Right forelimb (tissue), 1 donor: ENCODE results near the gene JARID2.

ENCODE experiments used
- DNase-seq: peaks from one replicate; pipeline ENCODE4 v3.0.0-alpha.2; 2018

JARID2 gene

GRCh38 chr6:15247500-15248450 lies 1.9 kb downstream of the JARID2 start:
- DNase-seq: peak; percentile 82

GRCh38 chr6:15248451-15249370 lies 2.8 kb downstream of the JARID2 start:
- DNase-seq: peak; percentile 95

GRCh38 chr6:15249371-15250019 lies 3.6 kb downstream of the JARID2 start:
- no peak for DNase-seq

GRCh38 chr6:15250187-15251168 lies 4.6 kb downstream of the JARID2 start:
- DNase-seq: no peak

- no peak for DNase-seq
Measured at GRCh38 chr6:15252195-15252594, 6.3 kb downstream of the JARID2 start.

GRCh38 chr6:15253203-15254022 lies 7.5 kb downstream of the JARID2 start:
- no peak for DNase-seq

GRCh38 chr6:15254070-15254975 lies 8.5 kb downstream of the JARID2 start:
- no peak for DNase-seq

- DNase-seq: no peak
Measured at GRCh38 chr6:15255481-15255880, 9.6 kb downstream of the JARID2 start.

- no peak for DNase-seq
Measured at GRCh38 chr6:15255909-15256395, 10.1 kb downstream of the JARID2 start.

GRCh38 chr6:15256538-15257271 lies 10.8 kb downstream of the JARID2 start:
- DNase-seq: no peak

GRCh38 chr6:15257357-15258132 lies 11.7 kb downstream of the JARID2 start:
- DNase-seq: no peak

GRCh38 chr6:15259766-15260098 lies 13.9 kb downstream of the JARID2 start:
- DNase-seq: no peak

- no peak for DNase-seq
Measured at GRCh38 chr6:15260099-15260821, 14.4 kb downstream of the JARID2 start.

- DNase-seq: no peak
Measured at GRCh38 chr6:15263780-15264374, 18.0 kb downstream of the JARID2 start.

GRCh38 chr6:15264412-15264811 lies 18.5 kb downstream of the JARID2 start:
- DNase-seq: no peak

GRCh38 chr6:15264902-15265761 lies 19.3 kb downstream of the JARID2 start:
- DNase-seq: peak; percentile 60
